VCaP (cell line): ENCODE results near the gene TSNAXIP1.
"Not testable (repeated sequence)": the region's sequence is repeated elsewhere in the genome, so short reads cannot be mapped to it uniquely, and the experiment has no call there.

Experiments used
- H3K27ac ChIP-seq: fragments of 450-650 bp; 2 replicates; pipeline ENCODE4 v1.5.1; 2017
- TF ChIP-seq, protein P1 (sequence below): fragments of 450-650 bp; conservative IDR thresholded peaks from 2 replicates; pipeline ENCODE4 v1.5.1; 2017; ENCODE audit warnings: mild to moderate bottlenecking, moderate library complexity

Gene TSNAXIP1

DNA sequence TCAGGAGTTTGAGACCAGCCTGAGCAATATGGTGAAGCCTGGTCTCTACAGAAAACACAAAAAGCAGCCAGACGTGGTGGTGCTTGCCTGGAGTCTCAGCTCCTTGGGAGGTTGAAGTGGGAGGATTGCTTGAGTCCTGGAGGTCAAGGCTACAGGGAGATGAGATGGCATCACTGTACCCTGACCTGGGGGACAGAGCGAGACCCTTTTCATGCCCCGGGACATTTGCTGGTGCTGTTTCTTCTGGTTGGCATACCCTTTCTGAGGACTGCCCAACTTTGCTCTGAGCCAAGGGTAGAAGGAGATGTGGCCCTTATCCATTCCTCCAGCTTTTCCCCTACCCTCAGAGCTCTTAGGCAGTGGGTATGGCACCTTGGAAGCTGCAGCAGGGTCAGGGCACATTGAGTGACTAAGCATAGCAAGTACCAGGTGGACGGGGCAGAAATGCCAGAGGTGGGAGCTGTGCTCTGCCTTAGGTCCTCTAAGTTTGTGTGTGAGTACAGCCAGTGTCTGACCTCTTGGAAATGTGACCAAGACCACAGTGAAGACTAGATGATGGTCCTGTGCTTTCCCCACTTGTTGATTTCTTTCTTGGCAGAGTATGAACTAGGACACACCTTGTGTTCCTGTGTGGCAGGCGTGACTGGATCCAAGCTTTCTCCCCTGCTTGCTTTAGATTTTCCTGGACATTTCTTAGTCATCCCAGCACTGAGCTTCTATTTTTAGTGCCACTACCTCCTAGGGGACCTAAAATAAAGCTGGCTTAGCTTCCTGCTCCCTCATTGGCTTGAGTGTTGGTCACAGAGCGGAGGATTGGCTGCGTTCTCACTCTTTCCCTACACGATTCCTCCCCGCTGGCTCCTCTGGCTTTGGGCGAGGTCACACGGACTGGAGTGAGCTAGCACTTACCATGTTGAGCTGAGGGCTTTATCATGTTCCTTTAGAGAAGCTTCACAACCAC lies 56.2 kb downstream of the TSNAXIP1 start:
- no peak overlapping the region for H3K27ac ChIP-seq
- TF ChIP-seq, protein P1, sequence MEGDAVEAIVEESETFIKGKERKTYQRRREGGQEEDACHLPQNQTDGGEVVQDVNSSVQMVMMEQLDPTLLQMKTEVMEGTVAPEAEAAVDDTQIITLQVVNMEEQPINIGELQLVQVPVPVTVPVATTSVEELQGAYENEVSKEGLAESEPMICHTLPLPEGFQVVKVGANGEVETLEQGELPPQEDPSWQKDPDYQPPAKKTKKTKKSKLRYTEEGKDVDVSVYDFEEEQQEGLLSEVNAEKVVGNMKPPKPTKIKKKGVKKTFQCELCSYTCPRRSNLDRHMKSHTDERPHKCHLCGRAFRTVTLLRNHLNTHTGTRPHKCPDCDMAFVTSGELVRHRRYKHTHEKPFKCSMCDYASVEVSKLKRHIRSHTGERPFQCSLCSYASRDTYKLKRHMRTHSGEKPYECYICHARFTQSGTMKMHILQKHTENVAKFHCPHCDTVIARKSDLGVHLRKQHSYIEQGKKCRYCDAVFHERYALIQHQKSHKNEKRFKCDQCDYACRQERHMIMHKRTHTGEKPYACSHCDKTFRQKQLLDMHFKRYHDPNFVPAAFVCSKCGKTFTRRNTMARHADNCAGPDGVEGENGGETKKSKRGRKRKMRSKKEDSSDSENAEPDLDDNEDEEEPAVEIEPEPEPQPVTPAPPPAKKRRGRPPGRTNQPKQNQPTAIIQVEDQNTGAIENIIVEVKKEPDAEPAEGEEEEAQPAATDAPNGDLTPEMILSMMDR = no peak

DNA sequence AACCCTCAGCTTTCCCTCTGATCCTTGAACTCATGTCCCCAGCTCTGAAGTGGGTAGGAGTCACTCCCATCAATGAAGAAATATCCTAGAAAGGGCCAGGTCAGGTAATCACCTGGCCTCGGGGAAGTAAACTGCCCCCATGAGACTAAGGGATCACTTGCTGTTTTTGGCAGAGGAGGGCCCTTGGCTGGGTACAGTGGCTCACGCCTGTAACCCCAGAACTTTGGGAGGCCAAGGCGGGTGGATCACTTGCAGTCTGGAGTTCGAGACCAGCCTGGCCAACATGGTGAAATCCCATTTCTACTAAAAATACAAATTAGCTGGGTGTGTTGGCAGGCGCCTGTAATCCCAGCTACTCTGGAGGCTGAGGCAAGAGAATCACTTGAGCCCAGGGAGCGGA lies 57.4 kb downstream of the TSNAXIP1 start:
- H3K27ac ChIP-seq = not testable (repeated sequence)

DNA sequence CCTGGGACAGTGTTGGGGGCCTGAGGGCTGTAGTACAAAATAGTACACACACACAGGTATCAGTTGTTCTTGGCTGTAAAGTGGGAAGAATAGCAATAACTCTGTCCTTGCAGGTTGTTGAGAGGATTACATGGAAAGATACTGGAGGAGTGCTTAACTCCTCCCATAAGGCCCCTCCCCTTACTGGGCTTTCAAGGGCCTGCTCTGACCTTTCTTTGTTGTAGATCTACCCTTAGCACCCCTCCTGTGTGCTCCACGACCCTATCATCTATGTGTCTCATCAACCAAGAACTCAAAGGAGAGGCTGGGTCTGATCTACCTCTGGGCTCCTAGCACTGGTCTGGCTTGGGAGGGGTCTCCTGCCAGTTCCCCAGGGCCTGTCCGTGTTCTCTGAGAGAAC lies 57.9 kb downstream of the TSNAXIP1 start:
- TF ChIP-seq, protein P1 = no peak
- H3K27ac ChIP-seq = no peak overlapping the region

DNA sequence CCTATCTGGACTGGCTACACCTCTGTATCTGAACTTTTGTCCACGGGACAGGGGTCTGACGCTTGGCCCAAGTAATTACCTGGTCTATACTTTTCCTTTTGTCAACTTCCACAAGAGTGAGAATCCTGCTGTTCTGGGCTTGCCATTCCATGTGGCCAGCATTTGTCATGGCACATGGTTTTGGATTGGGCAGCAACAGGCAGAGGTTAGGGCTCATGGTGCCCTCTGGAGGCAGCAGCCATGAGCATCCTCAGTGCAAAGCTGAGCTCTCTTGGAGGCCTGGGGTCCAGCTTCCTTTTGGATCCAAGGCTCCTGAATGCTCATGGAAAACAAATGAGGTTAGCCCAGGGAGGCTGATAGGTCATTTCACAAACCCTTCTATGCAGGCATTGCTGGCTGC lies 58.6 kb downstream of the TSNAXIP1 start:
- no peak overlapping the region for H3K27ac ChIP-seq
- TF ChIP-seq, protein P1 = peak; percentile 17; the same call in 1 of the 2 replicates

DNA sequence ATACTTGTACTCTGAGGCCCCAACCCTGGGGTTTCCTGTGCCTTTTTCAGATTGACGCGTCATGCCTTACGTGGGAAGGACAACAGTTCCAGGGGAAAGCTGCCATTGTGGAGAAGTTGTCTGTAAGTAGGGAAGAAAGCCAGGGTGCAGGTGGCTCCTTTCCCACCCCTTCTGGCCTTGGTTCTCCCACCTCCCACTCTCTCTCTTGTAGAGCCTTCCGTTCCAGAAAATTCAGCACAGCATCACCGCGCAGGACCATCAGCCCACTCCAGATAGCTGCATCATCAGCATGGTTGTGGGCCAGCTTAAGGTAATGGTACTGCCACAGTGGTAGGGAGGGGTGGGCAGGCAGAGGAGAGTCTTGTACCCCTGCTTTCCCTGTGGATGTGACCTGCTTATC lies 61.6 kb downstream of the TSNAXIP1 start:
- no peak overlapping the region for H3K27ac ChIP-seq
- TF ChIP-seq, protein P1 = no peak

DNA sequence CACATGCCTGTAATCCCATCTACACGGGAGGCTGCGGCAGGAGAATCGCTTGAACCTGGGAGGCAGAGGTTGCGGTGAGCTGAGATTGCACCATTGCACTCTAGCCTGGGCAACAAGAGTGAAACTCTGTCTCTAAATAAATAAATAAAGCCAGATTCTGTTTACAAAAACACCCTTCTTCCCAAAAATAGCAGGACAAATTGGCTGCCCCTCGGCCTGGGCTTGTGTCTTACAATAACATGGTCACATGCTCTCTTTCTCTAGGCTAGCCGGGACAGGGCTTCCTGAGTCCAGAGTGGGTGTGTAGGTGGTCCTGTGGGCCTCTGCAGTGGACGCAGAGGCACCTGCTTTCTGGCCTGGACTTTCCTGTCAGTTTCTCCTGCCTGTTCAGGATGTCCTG lies 63.0 kb downstream of the TSNAXIP1 start:
- no peak overlapping the region for H3K27ac ChIP-seq

DNA sequence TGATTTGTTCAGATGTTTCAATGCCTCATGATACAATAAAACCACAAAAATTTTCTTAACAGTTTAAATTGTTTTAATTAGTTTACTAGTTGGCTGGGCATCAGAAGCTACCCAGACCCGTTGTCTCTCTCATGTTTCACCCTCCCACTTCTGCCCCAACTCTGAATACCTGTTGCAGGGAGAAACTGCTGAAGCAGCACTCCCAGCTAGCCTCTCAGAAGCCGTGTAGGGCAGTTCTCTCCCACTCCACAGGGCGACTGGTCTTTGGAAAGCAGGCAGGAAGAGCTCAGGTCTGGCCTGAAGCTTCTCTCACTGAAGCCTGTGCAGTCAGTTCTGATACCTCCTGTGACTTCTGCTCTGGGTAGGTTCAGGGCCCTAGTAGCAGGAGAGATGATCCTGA lies 64.6 kb downstream of the TSNAXIP1 start:
- H3K27ac ChIP-seq = no peak overlapping the region
- TF ChIP-seq, protein P1 = no peak

More for the DNA sequence above, 63.0 kb downstream of the TSNAXIP1 start:
- TF ChIP-seq, protein P1 = no peak

DNA sequence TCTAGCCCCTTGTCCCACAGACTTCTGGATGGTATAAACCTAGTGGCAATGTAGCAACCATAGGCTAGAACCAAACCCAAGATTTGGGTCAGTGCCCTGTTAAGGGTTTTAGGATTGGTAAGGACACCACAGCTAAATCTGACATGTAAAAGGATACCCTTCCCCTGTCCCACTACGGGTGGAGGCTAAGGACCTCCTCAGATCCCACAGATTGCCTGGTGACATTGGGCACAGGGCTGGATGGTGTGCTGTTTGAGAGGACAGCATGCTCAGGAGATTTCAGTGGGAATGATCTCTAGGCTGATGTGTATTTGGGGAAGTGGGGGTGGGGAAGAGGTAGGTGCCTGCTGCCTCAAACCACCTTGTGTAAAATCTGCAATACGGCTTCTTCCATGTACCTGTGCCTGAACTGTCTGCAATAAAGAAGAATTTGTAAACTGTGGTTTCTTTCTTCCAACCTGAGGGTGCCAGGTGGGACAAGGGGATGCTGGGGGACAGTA lies 65.5 kb downstream of the TSNAXIP1 start:
- TF ChIP-seq, protein P1 = no peak

More for the DNA sequence above, 65.5 kb downstream of the TSNAXIP1 start:
- H3K27ac ChIP-seq = peak overlapping the region; percentile 75
